LNCaP clone FGC (cell line): ENCODE data around the gene MTHFR.

Source experiments
- DNase-seq: peaks from one replicate; pipeline ENCODE4 v3.0.0-alpha.2; 2011; ENCODE audit warnings: low read depth
- H3K4me3 ChIP-seq: 2 replicates; pipeline ENCODE4 v1.5.1; 2011; ENCODE audit warnings: mild to moderate bottlenecking, low read depth, low read length, control low read depth
- CTCF ChIP-seq: IDR thresholded peaks from 2 replicates; pipeline ENCODE4 v1.5.1; 2012; ENCODE audit warnings: mild to moderate bottlenecking; ENCODE audit not compliant: control insufficient read depth, insufficient read depth; ENCODE audit errors: extremely low read depth

MTHFR gene

GRCh38 chr1:11838349-11839272 is 32.8 kb upstream of the MTHFR start:
- H3K4me3 ChIP-seq: no peak overlapping the region
- peak; percentile 8 for DNase-seq
- peak; percentile 99 for TF ChIP-seq CTCF

DNA sequence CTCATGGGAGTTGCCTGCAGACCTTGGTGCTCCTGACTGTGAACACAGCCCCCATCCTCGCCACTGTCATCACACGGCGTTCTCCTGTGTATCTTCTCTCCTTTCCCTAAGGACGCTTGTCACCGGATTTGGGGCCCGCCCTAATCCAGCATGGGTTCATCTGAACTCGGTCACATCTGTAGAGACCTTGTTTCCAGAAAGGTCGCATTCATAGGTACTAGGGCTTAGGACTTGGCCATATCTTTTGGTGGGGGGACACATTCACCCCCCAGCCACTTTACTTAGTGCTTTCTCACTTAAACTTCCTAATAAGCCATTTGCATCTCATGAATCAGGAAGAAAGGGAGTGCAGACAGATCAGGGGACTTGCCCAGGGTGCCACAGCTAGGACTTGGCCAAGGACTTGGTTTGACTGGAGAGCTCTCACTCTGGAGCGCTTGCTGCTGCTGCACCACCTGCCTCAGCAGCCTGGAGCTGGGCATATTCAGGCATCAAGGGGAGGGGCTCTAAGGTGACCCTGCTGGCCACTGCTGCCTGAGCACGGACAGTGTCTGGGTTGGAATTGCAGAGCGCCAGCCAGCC is 32.1 kb upstream of the MTHFR start:
- no peak overlapping the region for H3K4me3 ChIP-seq
- TF ChIP-seq CTCF: no peak

DNA sequence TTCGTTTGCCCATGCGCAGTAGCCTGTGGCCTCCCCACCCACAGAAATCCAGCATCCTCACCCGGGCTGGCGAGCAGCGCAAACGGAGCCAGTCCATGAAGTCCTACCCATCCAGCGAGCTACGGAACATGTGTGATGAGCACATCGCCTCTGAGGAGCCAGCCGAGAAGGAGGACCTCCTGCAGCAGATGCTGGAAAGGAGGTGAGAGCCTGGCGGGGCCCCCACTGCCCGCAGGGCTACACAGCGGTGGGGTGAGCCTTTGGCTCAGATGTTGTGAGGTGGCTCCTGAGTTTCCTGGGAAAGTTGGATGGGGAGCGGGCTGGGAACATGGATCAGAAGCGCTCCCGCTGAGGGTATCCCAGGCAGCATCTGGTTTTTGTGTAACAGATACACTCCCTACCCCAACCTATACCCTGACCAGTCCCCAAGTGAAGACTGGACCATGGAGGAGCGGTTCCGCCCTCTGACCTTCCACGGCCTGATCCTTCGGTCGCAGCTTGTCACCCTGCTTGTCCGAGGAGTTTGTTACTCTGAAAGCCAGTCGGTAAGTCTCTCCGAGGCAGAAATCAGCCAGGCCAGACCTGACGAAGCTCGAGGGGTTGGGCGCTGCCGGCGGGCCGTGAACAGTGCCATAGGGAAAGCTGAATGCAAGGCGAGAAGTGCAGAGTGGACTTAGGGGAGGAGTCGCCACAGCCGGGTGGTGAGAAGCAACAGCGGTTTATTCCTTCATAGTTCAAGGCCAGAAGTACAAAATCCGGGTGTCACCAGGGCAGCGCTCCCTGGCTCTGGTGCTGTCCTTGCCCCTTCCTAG is 31.4 kb upstream of the MTHFR start:
- TF ChIP-seq CTCF: no peak
- no peak overlapping the region for H3K4me3 ChIP-seq
- no peak for DNase-seq

More for the DNA sequence above, 32.1 kb upstream of the MTHFR start:
- DNase-seq: no peak

GRCh38 chr1:11835441-11836225 is 29.9 kb upstream of the MTHFR start:
- no peak for DNase-seq
- H3K4me3 ChIP-seq: no peak overlapping the region
- TF ChIP-seq CTCF: no peak

GRCh38 chr1:11833900-11834299 is 28.1 kb upstream of the MTHFR start:
- no peak for DNase-seq
- H3K4me3 ChIP-seq: no peak overlapping the region
- TF ChIP-seq CTCF: no peak

GRCh38 chr1:11833497-11833896 is 27.7 kb upstream of the MTHFR start:
- no peak overlapping the region for H3K4me3 ChIP-seq
- DNase-seq: no peak
- no peak for TF ChIP-seq CTCF
